OCI-LY7 (cell line): ENCODE results near the gene PTH2R. TPM values are rescaled to one million over a fixed set of nuclear protein-coding genes. Genes with fewer than 3 reads are reported as not detected.

Experiments
- BruUV-seq: library from RNA; stranded (reverse); fragments of 400-500 nt; replicated peaks from 2 replicates; lab custom pipeline; 2021; lab: Mats Ljungman, UMichigan
- CTCF ChIA-PET: fragments of 300-600 bp; sonication (Branson Sonifier 250); formaldehyde crosslinking; loops from one replicate; lab custom pipeline; 2022; ENCODE audit warnings: antibody characterized with exemption; ENCODE audit not compliant: unreplicated experiment; lab: Charles Lee
- POLR2A ChIA-PET: fragments of 300-600 bp; sonication (Branson Sonifier 250); formaldehyde crosslinking; loops from one replicate; lab custom pipeline; 2022; ENCODE audit warnings: antibody characterized with exemption; lab: Charles Lee
- DNase-seq: peaks from one replicate; pipeline ENCODE4 v3.0.0-alpha.2; 2015; ENCODE audit warnings: low spot score
- H2AFZ ChIP-seq: fragments of 200-600 bp; sonication (generic), shearing (Covaris generic); 2 replicates; pipeline ENCODE4 v1.6.1; 2014; ENCODE audit warnings: mild to moderate bottlenecking, antibody characterized with exemption, low read length, moderate library complexity
- H3K27ac ChIP-seq: fragments of 200-600 bp; sonication (generic); 2 replicates; pipeline ENCODE4 v1.5.1; 2014; ENCODE audit warnings: mixed run types, low read depth, mild to moderate bottlenecking, moderate library complexity, low read length, inconsistent platforms; ENCODE audit not compliant: poor library complexity, severe bottlenecking
- H3K36me3 ChIP-seq: fragments of 200-600 bp; sonication (generic); 2 replicates; pipeline ENCODE4 v1.6.1; 2014; ENCODE audit warnings: mild to moderate bottlenecking, antibody characterized with exemption, low read length, moderate library complexity, mixed read lengths; ENCODE audit not compliant: insufficient read depth
- H3K4me1 ChIP-seq: fragments of 200-600 bp; sonication (generic); 2 replicates; pipeline ENCODE4 v1.5.1; 2014; ENCODE audit warnings: mild to moderate bottlenecking, low read length; ENCODE audit not compliant: insufficient read depth, poor library complexity, severe bottlenecking
- H3K4me2 ChIP-seq: fragments of 200-600 bp; sonication (generic); 2 replicates; pipeline ENCODE4 v1.6.1; 2014; ENCODE audit warnings: mild to moderate bottlenecking, low read length
- H3K4me3 ChIP-seq: fragments of 200-600 bp; sonication (generic); 2 replicates; pipeline ENCODE4 v1.5.1; 2014; ENCODE audit warnings: mild to moderate bottlenecking, low read depth, low read length; ENCODE audit not compliant: poor library complexity, severe bottlenecking
- H3K79me2 ChIP-seq: fragments of 200-600 bp; sonication (generic); 2 replicates; pipeline ENCODE4 v1.6.1; 2016; ENCODE audit warnings: low read depth, mild to moderate bottlenecking, low read length, moderate library complexity, mixed read lengths; ENCODE audit not compliant: insufficient read depth
- H3K9me2 ChIP-seq: fragments of 200-600 bp; sonication (generic); 2 replicates; pipeline ENCODE4 v1.6.1; 2016; ENCODE audit warnings: mild to moderate bottlenecking, low read length, mixed read lengths; ENCODE audit not compliant: insufficient read depth
- H3K9me3 ChIP-seq: fragments of 200-600 bp; sonication (generic); 2 replicates; pipeline ENCODE4 v1.6.1; 2014; ENCODE audit warnings: mild to moderate bottlenecking, mixed run types, low read length, mixed read lengths
- H4K20me1 ChIP-seq: fragments of 200-600 bp; sonication (generic); 2 replicates; pipeline ENCODE4 v1.6.1; 2014; ENCODE audit warnings: mild to moderate bottlenecking, antibody characterized with exemption, low read length, moderate library complexity, mixed read lengths; ENCODE audit not compliant: insufficient read depth
- CTCF ChIP-seq: fragments of 200-600 bp; sonication (generic); conservative IDR thresholded peaks from 2 replicates; pipeline ENCODE4 v1.5.1; 2014; ENCODE audit warnings: mild to moderate bottlenecking, antibody characterized with exemption, low read length, moderate library complexity, mixed read lengths
- EZH2phosphoT487 ChIP-seq: fragments of 200-600 bp; sonication (generic); IDR thresholded peaks from 2 replicates; pipeline ENCODE4 v1.6.1; 2018; ENCODE audit warnings: low read depth, borderline replicate concordance, mild to moderate bottlenecking, mixed run types, antibody characterized with exemption, low read length, moderate library complexity, mixed read lengths
- intact Hi-C: fragments of 100-400 bp; cut with micrococcal nuclease; formaldehyde crosslinking; loops from one replicate; pipeline ENCODE4 v1.10.0; 2022; ENCODE audit not compliant: unreplicated experiment
- total RNA-seq, 2 experiments: library from RNA; depleted of rRNA in 1 of 2; stranded (reverse); fragments of >200 nt in 1 of 2; shearing (Covaris generic) in 1 of 2; gene quantifications; 2 replicates each; pipeline ENCODE4 v1.2.3, GENCODE V29; 2014 to 2022

PTH2R gene
- total RNA-seq, 2 experiments from 2014 or later, result 0.06 to 0.13 TPM

DNA sequence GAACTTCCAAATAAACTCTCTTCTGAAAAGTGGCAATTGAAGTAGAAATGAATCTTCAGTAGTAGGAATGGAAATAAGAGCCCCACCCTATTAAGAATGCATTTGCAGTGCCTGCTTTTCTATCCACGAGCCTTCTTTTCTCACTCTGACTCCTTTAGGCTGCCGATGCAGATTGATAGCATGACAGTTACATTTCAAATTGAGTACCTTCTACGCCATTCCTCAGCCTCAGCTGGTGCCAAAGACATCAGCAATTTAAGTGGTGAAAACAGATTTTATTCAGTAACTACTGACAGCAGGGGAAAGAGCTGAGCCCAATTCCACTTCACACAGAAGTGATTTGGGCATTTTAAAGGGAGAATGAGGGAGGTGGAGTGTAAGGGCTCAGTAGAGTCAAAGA, 85.5 kb downstream of the PTH2R start:
- ChIA-PET CTCF (interaction anchor here (0.6 kb wide), 1 partner anchor 35 kb away, joined by 7 read pairs; no protein-coding TSS in a partner anchor), POLR2A (no interaction called here)
- no peaks in the 10 kb centered on the region for H3K79me2 ChIP-seq
- H3K27ac ChIP-seq, result no peak overlapping the region
- H3K36me3 ChIP-seq, result no peaks in the 10 kb centered on the region
- no peak for DNase-seq
- no peaks in the 10 kb centered on the region for H3K9me2 ChIP-seq
- no peak overlapping the region for H3K4me3 ChIP-seq
- no peak overlapping the region for H2AFZ ChIP-seq
- H4K20me1 ChIP-seq, result no peaks in the 10 kb centered on the region
- BruUV-seq, result no TSS peak
- no peak for TF ChIP-seq CTCF
- no peak for TF ChIP-seq EZH2phosphoT487
- no peaks in the 10 kb centered on the region for H3K4me1 ChIP-seq
- H3K9me3 ChIP-seq, result no peaks in the 10 kb centered on the region
- no peak overlapping the region for H3K4me2 ChIP-seq
- intact Hi-C loops, result no loop called here

DNA sequence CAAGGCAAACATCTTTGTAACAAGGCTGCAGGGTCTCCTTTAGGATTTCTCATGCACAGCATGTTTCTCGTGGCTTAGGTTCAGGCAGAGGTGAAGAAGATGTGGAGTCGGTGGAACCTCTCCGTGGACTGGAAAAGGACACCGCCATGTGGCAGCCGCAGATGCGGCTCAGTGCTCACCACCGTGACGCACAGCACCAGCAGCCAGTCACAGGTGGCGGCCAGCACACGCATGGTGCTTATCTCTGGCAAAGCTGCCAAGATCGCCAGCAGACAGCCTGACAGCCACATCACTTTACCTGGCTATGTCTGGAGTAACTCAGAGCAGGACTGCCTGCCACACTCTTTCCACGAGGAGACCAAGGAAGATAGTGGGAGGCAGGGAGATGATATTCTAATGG, 86.6 kb downstream of the PTH2R start:
- POLR2A ChIA-PET, result no interaction called here
- CTCF ChIA-PET, result no interaction called here
- H3K4me2 ChIP-seq, result no peak overlapping the region
- no peak overlapping the region for H3K27ac ChIP-seq
- H3K9me3 ChIP-seq, result no peaks in the 10 kb centered on the region
- H3K4me3 ChIP-seq, result no peak overlapping the region
- no peaks in the 10 kb centered on the region for H3K4me1 ChIP-seq
- no peaks in the 10 kb centered on the region for H3K36me3 ChIP-seq
- BruUV-seq, result no TSS peak
- intact Hi-C loops, result no loop called here
- H4K20me1 ChIP-seq, result no peaks in the 10 kb centered on the region
- H3K9me2 ChIP-seq, result no peaks in the 10 kb centered on the region
- no peak for DNase-seq
- TF ChIP-seq EZH2phosphoT487 (no peak), CTCF (no peak)
- H2AFZ ChIP-seq, result no peak overlapping the region
- no peaks in the 10 kb centered on the region for H3K79me2 ChIP-seq

- H3K27ac ChIP-seq, result no peak overlapping the region
- H2AFZ ChIP-seq, result no peak overlapping the region
- H3K4me2 ChIP-seq, result no peak overlapping the region
- POLR2A ChIA-PET, result interaction anchor here (0.6 to 1.2 kb wide), 2 partner anchors 8 to 10 kb away, joined by 3 to 4 read pairs; no protein-coding TSS in a partner anchor
- H3K4me1 ChIP-seq, result no peaks in the 10 kb centered on the region
- H3K9me3 ChIP-seq, result no peaks in the 10 kb centered on the region
- H3K79me2 ChIP-seq, result no peaks in the 10 kb centered on the region
- CTCF ChIA-PET, result no interaction called here
- no peak overlapping the region for H3K4me3 ChIP-seq
- H4K20me1 ChIP-seq, result no peaks in the 10 kb centered on the region
- intact Hi-C loops, result no loop called here
- H3K36me3 ChIP-seq, result no peaks in the 10 kb centered on the region
- H3K9me2 ChIP-seq, result no peaks in the 10 kb centered on the region
- no peak for DNase-seq
- no TSS peak for BruUV-seq
- TF ChIP-seq EZH2phosphoT487, result no peak
- TF ChIP-seq CTCF, result no peak
These were observed 89.5 kb downstream of the PTH2R start for GRCh38 chr2:208496129-208496528.
